ENCODE data around the gene CEP70. TPM values are rescaled to one million over a fixed set of nuclear protein-coding genes. Genes with fewer than 3 reads are reported as not detected.
"Not testable (repeated sequence)": the region's sequence is repeated elsewhere in the genome, so short reads cannot be mapped to it uniquely, and the experiment has no call there.

Gene CEP70
- total RNA-seq, 2 experiments from 2014 or later, result 15.9 to 19.5 TPM

- ATAC-seq (no peak), DNase-seq (no peak)
- H3K9me3 Mint-ChIP-seq (ENCODE audit: insufficient read depth), result no peaks in the 10 kb centered on the region
- no peak overlapping the region for H3K4me3 Mint-ChIP-seq
- H3K27ac Mint-ChIP-seq, result no peak overlapping the region
- H3K4me1 Mint-ChIP-seq (ENCODE audit: low read depth), result peaks cover 5% of the 10 kb centered on the region
- ChIA-PET POLR2A (interaction anchor here (0.6 kb wide), 1 partner anchor 152 kb away, joined by 3 read pairs; no protein-coding TSS in a partner anchor), CTCF (interaction anchor here (1.6 kb wide), 1 partner anchor 466 kb away, joined by 3 read pairs; no protein-coding TSS in a partner anchor)
- H3K27me3 Mint-ChIP-seq (ENCODE audit: low read depth), result no peaks in the 10 kb centered on the region
- H3K36me3 Mint-ChIP-seq (ENCODE audit: low read depth), result no peaks in the 10 kb centered on the region
Observed at GRCh38 chr3:138456961-138457862, 136.8 kb downstream of the CEP70 start.

- no peak for DNase-seq
- no peaks in the 10 kb centered on the region for H3K9me3 Mint-ChIP-seq (ENCODE audit: insufficient read depth)
- H3K36me3 Mint-ChIP-seq (ENCODE audit: low read depth), result no peaks in the 10 kb centered on the region
- H3K27me3 Mint-ChIP-seq (ENCODE audit: low read depth), result no peaks in the 10 kb centered on the region
- no peak overlapping the region for H3K27ac Mint-ChIP-seq
- peaks cover 5% of the 10 kb centered on the region for H3K4me1 Mint-ChIP-seq (ENCODE audit: low read depth)
- no peak for ATAC-seq
- POLR2A ChIA-PET, result no interaction called here
- CTCF ChIA-PET, result interaction anchor here (1.6 kb wide), 1 partner anchor 467 kb away, joined by 3 read pairs; no protein-coding TSS in a partner anchor
- H3K4me3 Mint-ChIP-seq, result no peak overlapping the region
Observed at GRCh38 chr3:138455801-138456716, 138.0 kb downstream of the CEP70 start.

- H3K4me1 Mint-ChIP-seq (ENCODE audit: low read depth); CTCF ChIA-PET; DNase-seq; H3K9me3 Mint-ChIP-seq (ENCODE audit: insufficient read depth); POLR2A ChIA-PET; H3K27me3 Mint-ChIP-seq (ENCODE audit: low read depth); H3K4me3 Mint-ChIP-seq; H3K27ac Mint-ChIP-seq; ATAC-seq; H3K36me3 Mint-ChIP-seq (ENCODE audit: low read depth): not testable (repeated sequence)
Observed at GRCh38 chr3:138453940-138454339, 140.1 kb downstream of the CEP70 start.

GRCh38 chr3:138452436-138452835 is 141.6 kb downstream of the CEP70 start:
- no peaks in the 10 kb centered on the region for H3K36me3 Mint-ChIP-seq (ENCODE audit: low read depth)
- ATAC-seq, result no peak
- H3K27ac Mint-ChIP-seq, result no peak overlapping the region
- POLR2A ChIA-PET, result no interaction called here
- DNase-seq, result no peak
- no peaks in the 10 kb centered on the region for H3K9me3 Mint-ChIP-seq (ENCODE audit: insufficient read depth)
- no peak overlapping the region for H3K4me3 Mint-ChIP-seq
- CTCF ChIA-PET, result no interaction called here
- peaks cover 5% of the 10 kb centered on the region for H3K4me1 Mint-ChIP-seq (ENCODE audit: low read depth)
- H3K27me3 Mint-ChIP-seq (ENCODE audit: low read depth), result no peaks in the 10 kb centered on the region

- CTCF ChIA-PET, result interaction anchor here (0.7 to 1.5 kb wide), 2 partner anchors 28 to 472 kb away, joined by 3 to 4 read pairs; no protein-coding TSS in a partner anchor
Observed at GRCh38 chr3:138451595-138452162, 142.4 kb downstream of the CEP70 start.

GRCh38 chr3:138450704-138451424 is 143.2 kb downstream of the CEP70 start:
- DNase-seq, result no peak
- Mint-ChIP-seq H3K4me1 (ENCODE audit: low read depth) (no peaks in the 10 kb centered on the region), H3K27me3 (ENCODE audit: low read depth) (no peaks in the 10 kb centered on the region), H3K9me3 (ENCODE audit: insufficient read depth) (no peaks in the 10 kb centered on the region), H3K36me3 (ENCODE audit: low read depth) (no peaks in the 10 kb centered on the region), H3K4me3 (no peak overlapping the region), H3K27ac (no peak overlapping the region)
- no peak for ATAC-seq
- CTCF ChIA-PET, result interaction anchor here (0.7 to 1.5 kb wide), 2 partner anchors 29 to 473 kb away, joined by 3 to 4 read pairs; no protein-coding TSS in a partner anchor
- POLR2A ChIA-PET, result no interaction called here

More at GRCh38 chr3:138451595-138452162, 142.4 kb downstream of the CEP70 start:
- POLR2A ChIA-PET, result no interaction called here
- no peaks in the 10 kb centered on the region for H3K27me3 Mint-ChIP-seq (ENCODE audit: low read depth)
- no peaks in the 10 kb centered on the region for H3K36me3 Mint-ChIP-seq (ENCODE audit: low read depth)
- H3K27ac Mint-ChIP-seq, result no peak overlapping the region
- H3K9me3 Mint-ChIP-seq (ENCODE audit: insufficient read depth), result no peaks in the 10 kb centered on the region
- H3K4me1 Mint-ChIP-seq (ENCODE audit: low read depth), result peaks cover 5% of the 10 kb centered on the region
- ATAC-seq (no peak), DNase-seq (no peak)
- no peak overlapping the region for H3K4me3 Mint-ChIP-seq

GRCh38 chr3:138450181-138450580 is 143.9 kb downstream of the CEP70 start:
- DNase-seq, result no peak
- no peaks in the 10 kb centered on the region for H3K36me3 Mint-ChIP-seq (ENCODE audit: low read depth)
- no peaks in the 10 kb centered on the region for H3K4me1 Mint-ChIP-seq (ENCODE audit: low read depth)
- ChIA-PET CTCF (interaction anchor here (0.9 to 1.5 kb wide), 2 partner anchors 29 to 144 kb away, joined by 3 to 5 read pairs; partner anchors contain the start of gene CEP70), POLR2A (no interaction called here)
- no peaks in the 10 kb centered on the region for H3K9me3 Mint-ChIP-seq (ENCODE audit: insufficient read depth)
- no peak overlapping the region for H3K27ac Mint-ChIP-seq
- no peaks in the 10 kb centered on the region for H3K27me3 Mint-ChIP-seq (ENCODE audit: low read depth)
- H3K4me3 Mint-ChIP-seq, result no peak overlapping the region
- ATAC-seq, result no peak

GRCh38 chr3:138449490-138449889 is 144.6 kb downstream of the CEP70 start:
- POLR2A ChIA-PET, result no interaction called here
- ATAC-seq (no peak), DNase-seq (no peak)
- H3K9me3 Mint-ChIP-seq (ENCODE audit: insufficient read depth), result no peaks in the 10 kb centered on the region
- CTCF ChIA-PET, result interaction anchor here (0.9 kb wide), 1 partner anchor 145 kb away, joined by 5 read pairs; the partner anchor contains the start of gene CEP70
- no peaks in the 10 kb centered on the region for H3K27me3 Mint-ChIP-seq (ENCODE audit: low read depth)
- H3K27ac Mint-ChIP-seq, result no peak overlapping the region
- H3K4me3 Mint-ChIP-seq, result no peak overlapping the region
- no peaks in the 10 kb centered on the region for H3K36me3 Mint-ChIP-seq (ENCODE audit: low read depth)
- no peaks in the 10 kb centered on the region for H3K4me1 Mint-ChIP-seq (ENCODE audit: low read depth)

- Mint-ChIP-seq H3K36me3 (ENCODE audit: low read depth) (no peaks in the 10 kb centered on the region), H3K27me3 (ENCODE audit: low read depth) (no peaks in the 10 kb centered on the region), H3K4me3 (no peak overlapping the region), H3K27ac (no peak overlapping the region), H3K9me3 (ENCODE audit: insufficient read depth) (no peaks in the 10 kb centered on the region), H3K4me1 (ENCODE audit: low read depth) (no peaks in the 10 kb centered on the region)
- POLR2A ChIA-PET, result no interaction called here
- CTCF ChIA-PET, result no interaction called here
- ATAC-seq (no peak), DNase-seq (no peak)
Observed at GRCh38 chr3:138448631-138449030, 145.4 kb downstream of the CEP70 start.

GRCh38 chr3:138445654-138446053 is 148.4 kb downstream of the CEP70 start:
- POLR2A ChIA-PET, result no interaction called here
- CTCF ChIA-PET, result no interaction called here
- Mint-ChIP-seq H3K4me1 (ENCODE audit: low read depth) (no peaks in the 10 kb centered on the region), H3K27me3 (ENCODE audit: low read depth) (no peaks in the 10 kb centered on the region), H3K9me3 (ENCODE audit: insufficient read depth) (no peaks in the 10 kb centered on the region), H3K27ac (no peak overlapping the region), H3K36me3 (ENCODE audit: low read depth) (no peaks in the 10 kb centered on the region), H3K4me3 (no peak overlapping the region)
- ATAC-seq, result no peak
- DNase-seq, result no peak

GRCh38 chr3:138445236-138445635 is 148.8 kb downstream of the CEP70 start:
- Mint-ChIP-seq H3K4me1 (ENCODE audit: low read depth) (no peaks in the 10 kb centered on the region), H3K27me3 (ENCODE audit: low read depth) (no peaks in the 10 kb centered on the region), H3K4me3 (no peak overlapping the region), H3K27ac (no peak overlapping the region), H3K36me3 (ENCODE audit: low read depth) (no peaks in the 10 kb centered on the region), H3K9me3 (ENCODE audit: insufficient read depth) (no peaks in the 10 kb centered on the region)
- CTCF ChIA-PET, result no interaction called here
- DNase-seq (no peak), ATAC-seq (no peak)
- POLR2A ChIA-PET, result no interaction called here
